ENCODE measurements around the gene SIRT7. TPM values are rescaled to one million over a fixed set of nuclear protein-coding genes. Genes with fewer than 3 reads are reported as not detected.

Gene SIRT7
- total and polyA plus RNA-seq, 2 experiments from 2014 or later: 16.7 to 26.7 TPM

DNA sequence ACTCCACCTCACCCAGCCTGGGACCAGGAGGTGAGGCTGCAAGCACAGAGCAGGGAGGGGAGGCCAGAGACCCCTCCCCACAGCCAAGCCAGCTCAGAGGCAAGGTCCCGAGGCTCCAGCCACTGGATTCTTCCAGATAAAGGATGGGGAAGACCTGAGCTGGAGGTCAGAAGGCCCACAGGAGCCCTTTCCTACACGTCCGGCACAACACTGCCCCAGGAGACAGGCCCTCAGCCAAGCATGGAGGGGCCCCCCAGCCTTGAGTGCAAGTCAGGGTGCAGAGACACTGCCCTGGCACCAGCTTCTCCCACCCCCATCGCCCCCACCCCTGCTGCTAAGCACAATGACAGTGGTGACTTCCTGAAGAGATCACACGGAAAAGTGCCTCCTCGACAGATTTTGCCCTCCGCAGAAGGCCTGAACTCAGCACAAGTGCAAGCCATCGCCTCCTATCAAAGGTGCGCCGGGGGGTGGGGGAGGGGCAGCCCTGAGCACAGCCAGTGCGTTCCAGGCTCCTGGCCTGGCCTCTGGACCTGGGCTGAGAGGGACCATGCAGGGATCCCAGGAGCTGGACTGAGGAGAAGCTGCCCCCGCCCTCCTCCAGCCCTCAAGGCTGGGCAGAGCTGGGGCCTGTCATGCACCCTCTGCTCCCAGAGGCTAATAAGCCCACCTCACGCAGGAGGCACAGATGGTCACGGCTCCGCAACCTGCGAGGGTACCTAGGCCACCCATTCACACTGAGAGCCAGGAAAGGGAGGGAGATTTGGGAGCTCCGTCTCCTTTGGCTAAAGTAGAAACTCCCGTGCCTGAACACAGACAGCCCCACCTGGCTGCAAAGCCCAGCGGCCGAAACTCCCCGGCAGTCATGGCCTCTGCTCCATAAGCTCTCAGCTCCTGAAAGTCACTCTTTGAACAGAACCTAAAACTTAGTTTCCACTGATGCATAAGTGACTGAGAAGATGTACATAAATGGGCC lies 6.9 kb upstream of the SIRT7 start:
- H3K27me3 ChIP-seq: no peaks in the 10 kb centered on the region
- peak overlapping the region; percentile 87 for H3K27ac ChIP-seq
- peak in 1 of 2 donors; percentile 62 for DNase-seq (ENCODE audit: low read depth in 1 of 2, low spot score in 1 of 2)
- H3K36me3 ChIP-seq: peaks cover 7% of the 10 kb centered on the region
- TF ChIP-seq, protein P1, sequence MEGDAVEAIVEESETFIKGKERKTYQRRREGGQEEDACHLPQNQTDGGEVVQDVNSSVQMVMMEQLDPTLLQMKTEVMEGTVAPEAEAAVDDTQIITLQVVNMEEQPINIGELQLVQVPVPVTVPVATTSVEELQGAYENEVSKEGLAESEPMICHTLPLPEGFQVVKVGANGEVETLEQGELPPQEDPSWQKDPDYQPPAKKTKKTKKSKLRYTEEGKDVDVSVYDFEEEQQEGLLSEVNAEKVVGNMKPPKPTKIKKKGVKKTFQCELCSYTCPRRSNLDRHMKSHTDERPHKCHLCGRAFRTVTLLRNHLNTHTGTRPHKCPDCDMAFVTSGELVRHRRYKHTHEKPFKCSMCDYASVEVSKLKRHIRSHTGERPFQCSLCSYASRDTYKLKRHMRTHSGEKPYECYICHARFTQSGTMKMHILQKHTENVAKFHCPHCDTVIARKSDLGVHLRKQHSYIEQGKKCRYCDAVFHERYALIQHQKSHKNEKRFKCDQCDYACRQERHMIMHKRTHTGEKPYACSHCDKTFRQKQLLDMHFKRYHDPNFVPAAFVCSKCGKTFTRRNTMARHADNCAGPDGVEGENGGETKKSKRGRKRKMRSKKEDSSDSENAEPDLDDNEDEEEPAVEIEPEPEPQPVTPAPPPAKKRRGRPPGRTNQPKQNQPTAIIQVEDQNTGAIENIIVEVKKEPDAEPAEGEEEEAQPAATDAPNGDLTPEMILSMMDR (IDR thresholded peaks at IDR 0.05; ENCODE audit: low read depth, low read length): no peak
- no peaks in the 10 kb centered on the region for H3K9me3 ChIP-seq (ENCODE audit: low read depth)
- peaks cover 25% of the 10 kb centered on the region for H3K4me1 ChIP-seq (ENCODE audit: low read depth)
- no peak overlapping the region for H3K4me3 ChIP-seq

DNA sequence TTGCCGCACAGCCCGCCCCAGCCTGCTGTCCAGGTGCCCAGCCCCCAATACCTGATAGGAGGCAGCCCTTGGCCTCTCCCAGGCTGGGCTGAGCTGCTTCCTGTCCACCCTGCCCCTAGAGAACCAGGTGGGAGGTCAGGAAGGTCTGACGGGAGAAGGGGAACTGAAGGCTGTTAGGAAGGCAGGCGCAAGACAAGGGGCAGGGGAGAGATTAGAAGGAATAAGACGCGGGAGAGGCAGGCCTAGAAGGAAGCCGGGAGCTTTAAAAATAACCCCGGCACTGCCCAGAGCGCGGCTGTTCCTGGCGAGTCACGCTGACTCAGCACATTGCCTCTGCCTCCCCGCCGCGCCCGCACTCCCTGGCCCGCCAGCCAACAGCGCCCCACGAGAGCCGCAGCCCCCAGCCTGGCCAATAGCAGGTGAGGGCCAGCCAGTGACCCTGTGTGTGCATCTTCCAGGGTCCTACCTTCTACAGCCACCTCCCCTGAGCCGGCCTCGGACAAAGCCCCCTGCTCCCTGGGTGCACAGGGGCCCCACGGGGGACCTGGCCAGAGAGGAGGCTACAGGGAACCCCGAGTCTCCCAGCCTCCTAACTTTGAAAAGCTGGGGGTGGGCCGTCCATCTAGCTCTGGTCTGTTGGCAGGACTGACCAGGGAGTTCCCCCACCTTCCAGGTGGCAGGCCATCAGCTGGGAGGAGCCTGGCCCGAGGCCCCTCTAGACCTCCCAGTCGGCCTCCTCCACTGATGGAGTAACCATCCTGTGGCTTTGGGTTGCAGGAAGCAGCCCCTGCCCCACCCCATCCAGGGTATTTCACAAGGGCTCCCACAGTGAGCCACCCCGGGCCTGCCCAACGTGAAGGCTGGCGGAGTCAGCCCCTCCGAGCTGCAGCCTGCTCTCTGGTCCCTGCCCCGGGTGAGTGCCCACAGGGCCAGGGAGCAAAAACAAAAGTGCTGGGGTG lies 5.6 kb upstream of the SIRT7 start:
- H3K36me3 ChIP-seq: peaks cover 7% of the 10 kb centered on the region
- TF ChIP-seq, protein P1 (IDR thresholded peaks at IDR 0.05; ENCODE audit: low read depth, low read length): no peak
- H3K4me1 ChIP-seq (ENCODE audit: low read depth): peaks cover 25% of the 10 kb centered on the region
- peak overlapping the region; percentile 13 for H3K4me3 ChIP-seq
- no peaks in the 10 kb centered on the region for H3K27me3 ChIP-seq
- H3K9me3 ChIP-seq (ENCODE audit: low read depth): no peaks in the 10 kb centered on the region
- H3K27ac ChIP-seq: peak overlapping the region; percentile 87
- DNase-seq (ENCODE audit: low read depth in 1 of 2, low spot score in 1 of 2): peak; percentile 87 to 90

DNA sequence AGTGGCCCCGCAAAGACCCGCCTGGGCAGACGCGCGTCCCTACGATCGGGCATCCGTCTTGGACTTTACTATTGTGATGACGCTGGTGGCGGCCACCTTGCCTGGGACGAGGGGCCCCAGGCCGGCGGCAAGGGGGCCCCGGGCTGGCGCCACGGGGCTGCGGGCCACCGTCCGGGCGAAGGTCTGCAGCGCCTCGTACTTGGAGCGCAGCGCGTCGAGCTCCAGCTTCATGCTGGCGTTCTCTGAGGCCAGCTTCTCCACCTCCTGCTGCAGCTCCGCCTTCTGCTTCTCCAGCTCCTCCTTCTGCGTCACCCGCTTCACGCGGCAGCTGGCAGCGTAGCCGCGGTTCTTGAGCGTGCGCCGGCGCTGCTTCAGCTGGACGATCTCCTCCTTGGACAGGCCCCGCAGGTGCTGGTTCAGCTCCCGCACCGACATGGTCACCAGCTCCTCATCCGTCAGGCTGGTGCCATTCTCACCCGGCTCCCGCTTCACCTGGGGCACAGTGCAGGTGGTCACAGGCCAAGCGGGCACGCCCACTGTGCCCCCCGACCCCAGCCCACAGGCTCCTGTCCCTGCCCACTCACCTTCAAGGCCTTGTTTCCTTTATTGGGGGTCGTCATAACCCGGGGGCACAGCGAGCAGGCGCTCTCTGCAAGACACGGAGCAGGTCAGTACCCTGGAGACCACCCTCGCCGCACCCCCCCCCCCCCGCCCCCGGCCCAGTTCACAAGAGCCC lies 4.8 kb upstream of the SIRT7 start:
- TF ChIP-seq, protein P1 (IDR thresholded peaks at IDR 0.05; ENCODE audit: low read depth, low read length): no peak
- peaks cover 7% of the 10 kb centered on the region for H3K36me3 ChIP-seq
- H3K4me1 ChIP-seq (ENCODE audit: low read depth): peaks cover 28% of the 10 kb centered on the region
- no peaks in the 10 kb centered on the region for H3K9me3 ChIP-seq (ENCODE audit: low read depth)
- no peaks in the 10 kb centered on the region for H3K27me3 ChIP-seq
- H3K4me3 ChIP-seq: no peak overlapping the region
- no peak for DNase-seq (ENCODE audit: low read depth in 1 of 2, low spot score in 1 of 2)
- H3K27ac ChIP-seq: peak overlapping the region; percentile 87

DNA sequence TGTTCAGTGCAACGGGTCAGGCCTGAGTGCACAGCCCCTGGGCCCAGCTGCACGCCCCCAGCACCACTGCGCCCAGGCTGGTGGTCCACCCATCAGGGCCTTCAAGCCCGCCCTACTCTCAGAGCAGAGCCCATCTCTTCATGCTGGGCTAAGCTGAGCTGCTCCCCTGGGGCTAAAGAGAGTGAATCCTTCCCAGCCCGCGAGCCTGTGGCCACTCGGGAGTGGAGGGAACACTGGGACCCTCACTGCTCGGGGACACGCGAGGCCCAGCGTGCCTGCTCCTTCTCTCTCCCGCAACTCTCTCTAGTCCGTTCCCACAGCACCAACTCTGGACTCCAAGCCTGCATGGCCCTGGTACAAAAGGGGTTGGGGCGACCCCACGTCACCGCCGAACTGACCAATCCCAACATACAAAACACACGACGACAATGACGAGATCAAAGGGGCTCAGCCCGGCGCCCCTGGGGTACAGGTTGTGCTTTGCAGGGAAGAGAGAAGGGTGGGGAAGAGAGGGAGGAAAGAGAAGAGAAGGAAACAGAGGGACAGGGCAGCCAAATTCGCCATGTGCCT lies 4.1 kb upstream of the SIRT7 start:
- Histone ChIP-seq H3K36me3 (peaks cover 7% of the 10 kb centered on the region), H3K4me1 (ENCODE audit: low read depth) (peaks cover 31% of the 10 kb centered on the region), H3K27ac (peak overlapping the region; percentile 23), H3K27me3 (no peaks in the 10 kb centered on the region), H3K9me3 (ENCODE audit: low read depth) (no peaks in the 10 kb centered on the region), H3K4me3 (no peak overlapping the region)
- TF ChIP-seq, protein P1 (IDR thresholded peaks at IDR 0.05; ENCODE audit: low read depth, low read length): no peak
- DNase-seq (ENCODE audit: low read depth in 1 of 2, low spot score in 1 of 2): no peak

DNA sequence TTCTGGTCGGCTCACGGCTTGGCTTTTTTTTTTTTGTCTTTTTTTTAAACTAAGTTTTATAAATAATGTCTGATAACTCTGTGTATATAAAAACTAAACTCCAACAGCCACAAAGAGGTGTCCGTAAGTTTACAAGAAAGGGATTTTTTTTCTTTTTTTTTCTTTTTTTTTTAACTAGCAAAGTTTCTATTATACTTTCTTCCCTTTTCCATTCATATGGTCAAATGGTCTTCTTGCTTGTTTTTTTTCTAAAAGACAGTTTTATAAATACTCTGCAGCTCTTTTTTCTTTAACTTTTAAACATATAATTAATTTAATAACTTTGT lies 3.5 kb upstream of the SIRT7 start:
- Histone ChIP-seq H3K4me3 (no peak overlapping the region), H3K27me3 (no peaks in the 10 kb centered on the region), H3K27ac (peak overlapping the region; percentile 23), H3K4me1 (ENCODE audit: low read depth) (peaks cover 37% of the 10 kb centered on the region), H3K9me3 (ENCODE audit: low read depth) (no peaks in the 10 kb centered on the region), H3K36me3 (peaks cover 7% of the 10 kb centered on the region)
- no peak for DNase-seq (ENCODE audit: low read depth in 1 of 2, low spot score in 1 of 2)
- TF ChIP-seq, protein P1 (IDR thresholded peaks at IDR 0.05; ENCODE audit: low read depth, low read length): no peak
